ENCODE measurements around the gene GLYR1.
"Not testable (repeated sequence)": the region's sequence is repeated elsewhere in the genome, so short reads cannot be mapped to it uniquely, and the experiment has no call there.

Gene GLYR1

GRCh38 chr16:4846901-4847773 is at the start of gene GLYR1, which contains the start of gene UBN1:
Gene GLYR1, minus strand, starts transcription at chr16:4847288. Its CDS starts 23 bp downstream, at chr16:4847265.
Gene UBN1, plus strand, starts transcription at chr16:4847481. Its CDS starts 5,437 bp downstream, at chr16:4852918.
- peak; percentile 91 for DNase-seq

GRCh38 chr16:4896761-4897160 is 49.7 kb upstream of the GLYR1 start:
- DNase-seq: not testable (repeated sequence)

GRCh38 chr16:4895366-4895765 is 48.3 kb upstream of the GLYR1 start:
- no peak for DNase-seq

- DNase-seq: no peak
Measured at GRCh38 chr16:4894276-4895150, 47.4 kb upstream of the GLYR1 start.

GRCh38 chr16:4893103-4893862 is 46.2 kb upstream of the GLYR1 start:
- DNase-seq: no peak

GRCh38 chr16:4892361-4893102 is 45.4 kb upstream of the GLYR1 start:
- DNase-seq: no peak

GRCh38 chr16:4891886-4892216 is 44.8 kb upstream of the GLYR1 start:
- DNase-seq: no peak

GRCh38 chr16:4891097-4891885 is 44.2 kb upstream of the GLYR1 start:
- no peak for DNase-seq

GRCh38 chr16:4890686-4891085 is 43.6 kb upstream of the GLYR1 start:
- DNase-seq: no peak

GRCh38 chr16:4890026-4890425 is 42.9 kb upstream of the GLYR1 start:
- no peak for DNase-seq

- DNase-seq: no peak
Measured at GRCh38 chr16:4888428-4889135, 41.5 kb upstream of the GLYR1 start.

GRCh38 chr16:4886151-4886550 is 39.1 kb upstream of the GLYR1 start:
- DNase-seq: no peak

GRCh38 chr16:4884972-4885874 is 38.1 kb upstream of the GLYR1 start:
- DNase-seq: no peak

- no peak for DNase-seq
Measured at GRCh38 chr16:4884209-4884608, 37.1 kb upstream of the GLYR1 start.

- no peak for DNase-seq
Measured at GRCh38 chr16:4883501-4883900, 36.4 kb upstream of the GLYR1 start.

- peak; percentile 35 for DNase-seq
Measured at GRCh38 chr16:4882633-4883285, 35.7 kb upstream of the GLYR1 start.

GRCh38 chr16:4882000-4882632 is 35.0 kb upstream of the GLYR1 start:
- DNase-seq: peak; percentile 47

- no peak for DNase-seq
Measured at GRCh38 chr16:4880006-4880580, 33.0 kb upstream of the GLYR1 start.

Measured in DMS 273 treated with DMSO at 0.1 percent for 48 hours (cell line).